HG02642 (cell line): Measurements from ENCODE around the gene TMF1.

Experiments used
- ATAC-seq: cut with Tn5 transposase; IDR thresholded peaks from one replicate; pipeline ENCODE4 v1.9.1; 2021; ENCODE audit warnings: mild to moderate bottlenecking; ENCODE audit not compliant: unreplicated experiment, poor library complexity

TMF1 gene

DNA sequence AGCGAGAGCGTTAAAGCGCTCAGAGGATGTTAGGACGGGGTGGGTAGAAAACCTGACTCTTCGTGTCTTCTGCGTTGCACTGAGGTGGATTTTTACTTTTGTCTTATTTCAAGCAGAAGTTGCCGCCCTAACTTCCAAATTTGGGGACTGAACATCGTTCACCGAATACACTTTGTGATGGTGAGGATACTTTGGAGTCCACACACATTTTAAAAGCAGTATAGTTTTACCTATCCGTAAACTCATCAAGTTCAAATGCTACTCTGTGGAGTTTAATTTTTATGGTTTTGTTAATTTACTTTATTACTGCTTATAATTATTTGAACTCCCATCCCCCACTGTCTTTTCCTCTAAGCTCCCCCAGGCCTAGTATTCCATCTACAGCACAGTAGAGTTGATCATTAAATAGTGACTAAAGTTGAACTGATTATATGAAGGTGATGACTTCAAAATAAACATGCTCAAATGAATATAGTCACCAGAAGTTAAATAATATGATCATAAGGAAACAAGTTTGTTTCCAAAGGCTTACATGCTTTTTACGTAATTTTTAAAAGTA, 38.0 kb downstream of the TMF1 start:
- no peak for ATAC-seq

DNA sequence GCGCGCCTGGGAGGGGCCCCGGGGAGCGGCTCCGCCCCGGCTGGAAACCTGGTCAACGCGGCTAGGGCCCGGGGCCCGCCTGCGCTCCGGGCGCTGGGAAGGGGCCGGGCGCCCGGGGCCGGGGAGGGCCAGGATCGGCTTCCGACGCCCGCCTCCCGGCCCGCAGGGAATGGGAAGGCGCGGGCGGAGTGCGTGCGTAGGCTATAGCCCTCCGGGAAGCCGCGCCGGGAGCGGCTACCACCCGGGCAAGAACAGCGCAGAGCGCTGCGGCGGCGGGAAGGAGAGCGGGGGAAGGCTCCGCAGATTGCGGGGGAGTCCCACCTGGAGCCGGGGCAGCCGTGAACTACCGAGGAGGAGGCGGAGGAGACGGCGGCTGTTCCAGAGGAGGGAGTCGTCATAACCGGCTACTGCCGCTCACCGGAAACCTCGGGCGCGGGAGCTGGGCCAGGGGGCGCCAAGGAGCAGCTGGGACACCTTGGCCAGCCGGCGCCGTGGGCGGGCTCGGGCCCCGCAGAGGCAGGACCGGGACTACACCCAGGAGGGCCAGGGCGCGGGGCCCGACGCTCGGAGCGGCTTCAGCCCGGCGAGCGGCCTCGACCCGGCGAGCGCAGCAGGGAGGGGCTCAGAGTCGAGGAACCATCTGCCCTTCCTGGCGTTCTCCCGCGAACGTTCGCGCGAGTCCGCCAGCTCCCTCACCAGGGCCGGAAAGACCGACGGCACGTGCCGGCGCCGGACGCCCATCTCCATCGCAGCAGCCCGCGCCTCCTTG, 38.7 kb downstream of the TMF1 start, which contains the start of gene EOGT:
TSS of gene EOGT (minus strand) at position 432 of the 769 bp plus-strand sequence. CDS start 3,838 bp downstream, outside the sequence.
- ATAC-seq, result peak; percentile 90

DNA sequence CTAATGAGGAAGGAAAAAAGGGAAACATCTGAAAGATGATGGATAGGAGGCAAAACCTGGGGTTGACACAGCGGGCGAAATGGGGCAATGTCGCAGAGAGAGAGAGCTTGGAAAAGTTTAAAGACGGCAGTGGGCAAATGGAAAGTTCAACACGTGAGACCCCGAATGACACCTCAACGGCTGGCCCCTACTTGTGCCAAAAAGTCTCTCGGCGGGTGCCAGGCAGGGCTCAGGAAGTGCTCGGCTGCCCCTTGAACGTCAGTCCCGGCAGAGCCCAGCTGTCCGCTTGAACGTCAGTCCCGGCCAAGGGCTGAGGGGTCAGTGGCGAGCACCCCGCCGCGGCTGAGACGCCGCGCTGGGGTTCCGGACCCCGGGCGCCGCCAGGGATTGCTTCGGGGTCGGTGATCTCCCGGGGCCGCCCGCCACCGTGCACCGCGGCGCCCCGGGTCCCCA, 39.3 kb downstream of the TMF1 start:
- ATAC-seq, result peak; percentile 49

DNA sequence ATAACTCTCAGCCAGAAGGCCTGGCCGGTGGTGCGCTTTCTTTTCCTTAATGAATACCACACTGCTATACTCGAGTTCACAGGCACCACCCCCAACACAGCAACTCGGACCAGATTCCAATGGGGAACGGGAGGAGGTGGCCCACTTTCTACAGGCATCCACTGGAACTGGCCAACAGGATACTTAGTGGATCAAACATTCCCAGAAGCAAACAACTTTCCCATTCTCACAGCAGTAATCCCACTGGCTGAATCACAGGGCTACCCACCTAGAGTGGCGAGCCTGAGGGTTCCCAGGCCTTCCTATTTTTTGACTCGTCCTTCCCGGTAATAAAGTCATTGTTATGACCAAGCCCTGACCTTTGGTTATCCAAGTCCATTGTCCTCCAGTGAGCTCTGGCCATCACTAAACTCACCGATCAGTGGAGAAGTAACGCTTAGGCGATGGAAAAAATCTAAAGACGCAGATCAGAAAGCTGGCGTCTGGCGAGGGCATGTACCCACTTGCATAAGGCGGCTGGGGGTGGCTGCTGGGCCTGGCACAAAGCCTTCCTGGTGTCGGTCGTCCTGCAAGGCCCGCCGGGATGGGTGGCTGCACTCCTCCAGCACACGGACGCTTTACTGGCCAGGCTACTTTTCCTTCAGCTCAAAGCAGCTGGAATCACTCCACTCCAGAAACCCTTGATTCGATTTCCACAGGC, 39.9 kb downstream of the TMF1 start:
- ATAC-seq, result no peak

DNA sequence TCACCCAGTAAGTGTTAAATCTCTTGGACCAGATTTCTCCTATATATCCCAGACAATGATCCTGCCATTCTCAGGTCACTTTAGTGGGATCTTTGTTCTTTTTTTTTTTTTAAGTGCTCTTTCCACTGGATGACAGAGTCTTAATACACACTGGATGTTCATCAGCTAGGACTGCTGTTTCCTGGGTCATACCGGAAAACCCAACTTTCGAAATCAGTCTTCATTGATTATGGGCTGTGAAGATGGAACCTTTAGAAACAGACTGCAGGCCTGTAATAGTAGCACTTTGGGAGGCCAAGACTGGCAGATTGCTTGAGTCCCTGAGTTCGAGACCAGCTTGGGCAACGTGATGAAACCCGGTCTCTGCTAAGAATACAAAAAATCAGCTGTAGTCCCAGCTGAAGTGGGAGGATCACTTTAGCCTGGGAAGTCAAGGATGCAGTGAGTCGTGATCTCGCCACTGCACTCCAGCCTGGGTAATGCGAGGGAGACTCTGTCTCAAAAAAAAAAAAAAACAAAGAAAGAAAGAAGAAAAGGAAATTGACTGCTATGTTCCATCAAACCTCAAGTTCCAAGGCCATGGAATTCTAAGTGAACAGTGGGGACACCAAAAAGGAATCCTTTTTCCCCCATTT, 40.9 kb downstream of the TMF1 start:
- no peak for ATAC-seq

DNA sequence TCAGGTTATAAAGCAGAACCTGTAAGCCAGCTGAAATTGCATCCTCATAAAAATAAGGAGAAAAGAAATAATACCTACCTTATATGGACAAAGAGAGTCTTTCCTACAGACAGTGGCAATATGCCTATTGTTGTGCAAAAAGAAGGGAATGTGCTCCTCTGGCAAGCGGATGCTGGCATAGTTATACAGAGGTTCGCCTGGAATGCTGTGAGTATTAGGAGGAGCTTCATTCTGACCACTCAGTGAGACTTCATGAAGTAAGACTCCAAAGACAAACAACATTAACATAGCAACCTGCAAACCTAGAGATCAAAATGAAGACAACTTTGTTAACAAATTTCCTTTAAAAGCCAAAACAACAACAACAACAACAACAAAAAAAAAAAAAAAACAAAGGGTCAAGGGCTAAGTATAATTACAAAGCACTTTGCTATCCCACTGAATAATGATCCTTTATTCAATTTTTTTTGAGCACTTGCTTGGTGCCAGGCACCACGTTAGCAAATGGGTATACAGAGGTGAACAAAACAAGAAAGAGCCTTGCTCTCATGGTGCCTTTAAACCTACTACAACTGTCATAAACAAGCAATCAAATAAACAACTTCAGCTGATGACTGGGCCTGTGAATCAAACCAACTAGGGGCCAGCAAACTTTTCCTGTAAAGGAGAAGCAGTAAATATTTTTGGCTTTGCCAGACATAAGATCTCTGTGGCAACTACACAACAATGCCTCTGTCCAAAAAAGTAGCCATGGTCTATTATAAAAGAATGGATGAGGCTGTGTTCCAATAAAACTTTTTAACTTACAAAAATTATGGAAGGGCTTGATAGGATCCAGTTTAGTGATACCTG, 42.3 kb downstream of the TMF1 start:
- no peak for ATAC-seq

DNA sequence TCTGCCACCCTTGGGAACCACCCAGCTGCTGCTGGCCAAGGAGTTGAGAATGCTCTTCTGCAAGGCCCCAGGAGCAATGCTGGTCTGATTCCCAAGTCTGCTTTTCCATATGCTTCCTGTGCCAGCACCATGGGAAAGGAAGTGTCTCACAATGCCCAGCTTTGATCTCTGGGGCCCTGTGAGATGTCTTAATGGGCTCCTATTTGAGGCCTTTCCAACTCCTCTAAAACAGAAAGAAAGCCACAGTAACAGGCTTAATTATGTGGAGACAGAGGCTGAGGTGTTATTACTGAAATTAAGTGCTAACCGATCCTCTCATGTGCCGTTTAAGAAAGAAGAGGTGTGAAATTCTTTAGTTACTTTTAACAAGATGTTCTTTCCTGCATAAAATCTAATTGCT, 43.2 kb downstream of the TMF1 start:
- ATAC-seq, result no peak

DNA sequence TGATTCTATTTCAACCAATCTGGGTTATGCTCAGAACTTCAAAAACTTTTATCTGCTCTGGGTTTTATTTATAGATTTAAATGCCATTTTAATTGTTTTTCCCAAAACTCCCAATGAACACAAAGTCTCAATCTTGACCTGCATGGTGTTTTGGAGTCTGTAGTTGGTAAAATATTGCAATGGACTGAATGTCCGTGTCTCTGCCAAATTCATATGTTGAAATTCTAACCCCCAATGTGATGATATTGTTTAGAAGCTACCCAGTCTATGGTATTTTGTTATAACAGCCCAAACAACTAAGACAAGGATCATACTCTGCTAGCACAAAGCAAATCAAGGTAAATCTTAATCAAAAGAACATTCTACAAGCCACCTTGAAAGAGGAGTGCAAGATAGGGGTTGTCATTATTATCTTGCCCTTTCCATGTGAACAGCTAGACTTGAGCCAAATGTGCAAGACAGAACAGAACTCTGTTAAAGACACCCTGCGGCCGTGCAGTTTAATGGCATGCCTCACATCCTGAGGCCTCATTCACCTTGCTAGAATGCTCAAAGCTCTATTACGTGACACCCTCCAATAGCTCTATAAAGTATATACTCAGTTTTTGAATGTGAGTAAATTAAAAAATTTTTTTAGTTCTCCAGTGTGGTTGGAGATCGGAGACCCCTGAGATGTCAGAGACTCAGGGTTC, 46.2 kb downstream of the TMF1 start:
- ATAC-seq, result no peak

DNA sequence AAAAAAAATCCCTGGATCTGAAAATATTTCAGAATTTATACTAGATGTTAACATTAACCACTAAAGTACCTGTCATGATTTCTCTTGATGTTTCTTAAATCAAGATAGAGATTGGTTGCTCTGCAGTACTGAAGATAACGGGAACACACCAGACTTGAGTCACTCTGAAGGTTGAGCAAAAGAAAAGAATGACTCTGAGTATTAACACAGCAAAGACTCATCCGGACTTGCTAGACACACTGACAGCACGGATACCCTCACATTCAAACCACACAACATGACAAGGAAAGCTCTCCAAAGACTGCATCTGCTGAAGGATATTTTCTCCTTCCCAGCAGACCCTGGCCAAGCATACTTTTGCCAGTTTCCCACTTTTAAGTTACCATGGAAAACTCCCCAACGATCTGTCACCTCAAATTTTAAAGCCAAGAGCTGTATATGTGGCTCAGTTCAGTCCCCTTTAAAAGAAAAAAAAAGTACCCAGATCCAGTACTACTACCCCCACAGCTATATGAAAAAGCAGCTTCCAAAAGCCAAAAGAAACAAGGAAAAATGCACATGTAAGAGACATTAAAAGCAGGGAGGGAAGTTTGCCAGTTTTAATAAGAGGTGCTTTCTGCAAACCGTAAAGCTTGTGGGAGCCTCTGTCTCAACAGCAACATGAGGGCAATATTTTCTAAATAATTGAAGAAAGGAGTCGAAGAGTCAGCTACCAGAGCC, 46.9 kb downstream of the TMF1 start:
- no peak for ATAC-seq

DNA sequence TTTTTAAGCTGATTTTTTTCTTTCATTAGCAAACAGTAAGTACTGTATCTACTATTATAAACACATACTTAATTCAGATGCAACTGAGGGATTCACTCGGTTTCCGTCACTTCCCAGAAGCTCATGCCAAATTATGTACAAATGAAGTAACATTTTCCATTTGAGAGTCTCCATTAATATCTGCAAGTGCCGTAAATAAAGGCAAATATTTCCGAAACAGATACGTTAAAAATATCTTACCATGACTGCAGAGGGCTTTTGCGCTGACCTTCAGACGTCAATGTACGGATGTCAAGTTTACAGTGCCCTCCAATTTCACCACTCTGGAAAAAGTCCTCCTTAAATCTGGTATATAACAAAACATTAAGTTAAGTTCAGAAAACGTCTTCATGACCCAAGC, 48.0 kb downstream of the TMF1 start:
- no peak for ATAC-seq

DNA sequence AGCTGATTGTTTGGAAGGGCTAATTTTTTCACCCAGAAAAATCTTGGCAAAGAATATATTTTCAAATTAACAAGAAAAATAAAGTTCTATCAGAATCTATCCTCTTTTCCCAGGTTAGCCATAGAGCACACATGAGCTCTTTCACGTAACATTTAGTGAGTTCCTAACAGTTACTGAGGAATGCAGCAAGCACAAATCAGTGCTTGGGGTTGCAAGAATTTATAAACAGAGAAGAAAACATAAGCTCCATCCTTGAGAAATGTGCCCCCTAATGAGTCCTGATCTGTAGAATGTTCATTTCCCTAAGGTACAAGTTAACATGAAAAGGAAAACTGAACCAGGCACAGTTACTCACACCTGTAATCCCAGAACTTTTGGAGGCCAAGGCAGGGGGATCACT, 52.5 kb downstream of the TMF1 start:
- no peak for ATAC-seq

DNA sequence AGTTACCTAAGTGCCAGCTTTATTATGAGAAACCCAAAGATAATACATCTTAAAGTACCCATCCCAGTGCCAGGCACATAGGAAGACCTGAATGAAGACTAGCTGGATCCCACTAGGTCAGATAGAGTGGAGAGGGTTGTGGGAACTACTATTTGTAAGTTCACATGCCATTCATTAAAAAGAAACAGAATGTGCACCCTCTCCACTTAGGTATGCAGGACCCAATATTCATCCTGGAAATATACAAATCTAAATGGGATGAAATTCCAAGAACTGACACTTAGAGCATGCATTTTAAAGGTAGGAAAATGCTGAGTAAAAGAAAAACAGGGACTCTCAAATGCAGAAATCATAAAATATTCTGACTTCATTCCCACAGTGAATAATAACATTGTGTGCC, 53.0 kb downstream of the TMF1 start:
- no peak for ATAC-seq

DNA sequence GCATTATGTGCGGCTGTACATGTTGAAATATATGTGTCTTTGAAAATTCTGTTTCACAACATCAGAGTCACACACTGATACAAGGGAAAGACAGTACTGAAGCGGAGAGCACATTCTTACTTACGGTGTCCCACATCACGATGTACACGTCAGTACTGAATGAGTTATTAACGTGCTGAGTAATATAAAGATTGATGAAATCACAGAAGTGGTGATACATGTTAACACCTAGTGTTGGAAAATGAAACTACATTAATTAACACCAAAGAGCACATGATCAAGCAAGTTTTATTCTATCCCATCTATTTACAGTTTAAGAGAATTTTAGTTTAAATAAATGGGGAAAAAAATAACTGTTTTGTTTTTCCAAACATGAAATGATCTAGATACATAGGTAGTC, 54.2 kb downstream of the TMF1 start:
- ATAC-seq, result no peak

DNA sequence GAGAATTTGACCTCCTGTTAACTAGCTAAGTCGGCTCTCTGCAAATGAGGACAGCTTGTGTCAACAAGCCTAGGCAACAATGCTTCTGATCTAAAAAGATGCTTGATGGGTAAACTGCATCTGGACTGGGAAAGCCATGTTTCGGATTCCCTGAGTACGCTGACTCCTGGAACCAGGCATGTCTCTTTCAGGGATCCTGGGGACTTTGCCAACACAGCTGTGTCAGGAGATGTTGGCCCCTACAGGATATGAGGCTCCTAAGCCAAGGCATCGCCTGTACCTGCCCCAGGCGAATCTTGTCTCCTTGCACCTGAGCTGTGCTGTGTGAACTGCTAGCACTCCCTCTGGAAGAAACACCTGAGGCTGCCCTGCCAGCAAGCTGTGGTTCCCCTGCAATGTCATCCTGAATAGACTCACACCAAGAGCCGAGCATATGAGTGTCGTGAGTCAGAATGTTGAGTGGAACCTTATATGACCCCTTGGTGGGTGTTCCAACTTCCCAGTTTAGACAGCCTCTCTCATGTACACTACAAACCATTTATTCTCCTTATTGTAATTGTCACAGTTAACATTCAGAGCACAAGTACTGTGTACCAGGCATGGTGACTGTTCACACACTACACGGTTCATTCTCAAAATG, 55.7 kb downstream of the TMF1 start:
- no peak for ATAC-seq

DNA sequence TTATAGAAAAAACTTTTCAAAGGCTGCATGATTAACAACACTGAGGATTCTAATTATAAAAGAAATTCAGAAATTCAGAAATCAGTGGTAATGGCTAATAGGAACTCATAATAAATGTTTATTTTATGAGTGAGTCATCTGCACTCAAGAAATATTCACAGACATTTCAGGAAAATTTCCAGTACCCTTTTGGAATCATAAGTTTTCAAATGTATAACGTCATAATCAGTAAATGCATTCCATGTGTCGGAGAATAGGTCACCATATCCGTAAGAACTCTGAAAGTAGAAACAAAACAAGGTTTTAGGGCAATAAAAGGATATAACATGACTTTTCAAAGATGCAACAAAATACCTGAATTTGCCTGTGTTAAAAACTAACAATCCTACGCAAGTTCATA, 63.4 kb downstream of the TMF1 start:
- no peak for ATAC-seq

DNA sequence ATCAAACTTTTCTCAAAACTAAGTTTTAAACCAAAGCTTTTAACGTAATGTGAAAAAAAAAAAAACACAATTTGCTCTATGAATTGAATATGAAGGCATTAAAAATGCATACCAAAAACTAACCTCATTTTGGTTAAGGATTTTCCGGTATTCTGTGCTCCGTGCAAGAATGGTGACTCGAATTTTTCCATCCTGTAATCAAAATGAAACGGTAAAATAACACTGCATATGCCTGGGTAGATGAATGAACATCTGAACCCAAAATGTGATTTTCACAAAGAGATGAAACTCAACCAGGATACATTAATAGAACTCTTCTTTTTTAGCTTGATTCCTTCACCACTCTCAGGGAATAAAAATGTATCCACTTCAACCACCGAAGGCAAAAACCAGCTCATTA, 64.8 kb downstream of the TMF1 start:
- no peak for ATAC-seq

DNA sequence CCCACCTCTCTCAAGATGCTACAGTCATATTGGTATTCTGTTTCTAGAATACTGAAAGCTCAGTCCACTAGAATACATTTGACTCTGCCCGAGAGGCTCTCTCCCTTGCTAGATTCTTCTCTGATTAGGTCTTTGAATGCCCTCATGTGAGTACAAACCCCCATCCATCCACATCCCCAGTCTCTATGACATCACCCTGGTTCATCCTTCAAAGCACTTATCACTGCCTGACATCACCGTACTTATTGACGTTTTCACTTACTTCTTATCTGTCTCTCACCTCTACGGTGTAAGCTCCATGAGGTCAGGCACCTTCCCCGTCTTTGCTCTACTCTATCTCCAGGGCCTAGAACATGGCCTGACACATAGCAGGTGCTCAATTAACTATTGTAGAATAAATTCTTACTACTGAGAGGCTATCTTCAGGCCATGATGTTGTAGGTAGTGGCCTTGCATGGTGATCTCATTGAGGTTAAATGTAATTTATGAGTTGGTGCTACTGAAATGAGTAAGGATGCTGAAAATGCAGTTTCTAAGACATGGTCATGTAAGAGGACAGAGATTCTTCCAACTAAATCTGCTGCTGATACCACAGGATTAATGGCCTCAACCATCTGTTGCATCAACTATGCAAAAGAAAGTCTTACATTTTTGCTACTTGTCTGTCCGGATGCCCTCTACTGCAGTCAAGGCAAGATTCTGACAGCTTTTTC, 65.5 kb downstream of the TMF1 start:
- ATAC-seq, result no peak
